Activated naive CD4-positive, alpha-beta T cell treated with anti-CD3 and anti-CD28 coated beads, Interleukin-2, amount 10 ng/mL, durations not matched to agents 7 days and 5 days (primary cell): ENCODE measurements around the gene EMX1.

Source experiments
- CTCF ChIA-PET: fragments of 350-600 bp; sonication (Branson Sonifier 250); formaldehyde crosslinking; loops from one replicate; lab custom pipeline; 2021; ENCODE audit warnings: antibody characterized with exemption; lab: Charles Lee
- DNase-seq: peaks from one replicate; pipeline ENCODE4 v3.0.0-alpha.2; 2020
- H3K27ac Mint-ChIP-seq: one replicate; pipeline ENCODE4 v1.8.0; 2021; ENCODE audit warnings: mild to moderate bottlenecking, moderate library complexity, mixed read lengths
- H3K27me3 Mint-ChIP-seq: one replicate; pipeline ENCODE4 v1.8.0; 2021; ENCODE audit warnings: mild to moderate bottlenecking, mixed read lengths
- H3K36me3 Mint-ChIP-seq: one replicate; pipeline ENCODE4 v1.8.0; 2021; ENCODE audit warnings: mixed read lengths
- H3K4me1 Mint-ChIP-seq: one replicate; pipeline ENCODE4 v1.8.0; 2021; ENCODE audit warnings: mixed read lengths
- H3K4me3 Mint-ChIP-seq: one replicate; pipeline ENCODE4 v1.8.0; 2021; ENCODE audit warnings: mild to moderate bottlenecking, moderate library complexity, mixed read lengths
- H3K9me3 Mint-ChIP-seq: one replicate; pipeline ENCODE4 v1.8.0; 2021; ENCODE audit warnings: mixed read lengths

EMX1 gene

DNA sequence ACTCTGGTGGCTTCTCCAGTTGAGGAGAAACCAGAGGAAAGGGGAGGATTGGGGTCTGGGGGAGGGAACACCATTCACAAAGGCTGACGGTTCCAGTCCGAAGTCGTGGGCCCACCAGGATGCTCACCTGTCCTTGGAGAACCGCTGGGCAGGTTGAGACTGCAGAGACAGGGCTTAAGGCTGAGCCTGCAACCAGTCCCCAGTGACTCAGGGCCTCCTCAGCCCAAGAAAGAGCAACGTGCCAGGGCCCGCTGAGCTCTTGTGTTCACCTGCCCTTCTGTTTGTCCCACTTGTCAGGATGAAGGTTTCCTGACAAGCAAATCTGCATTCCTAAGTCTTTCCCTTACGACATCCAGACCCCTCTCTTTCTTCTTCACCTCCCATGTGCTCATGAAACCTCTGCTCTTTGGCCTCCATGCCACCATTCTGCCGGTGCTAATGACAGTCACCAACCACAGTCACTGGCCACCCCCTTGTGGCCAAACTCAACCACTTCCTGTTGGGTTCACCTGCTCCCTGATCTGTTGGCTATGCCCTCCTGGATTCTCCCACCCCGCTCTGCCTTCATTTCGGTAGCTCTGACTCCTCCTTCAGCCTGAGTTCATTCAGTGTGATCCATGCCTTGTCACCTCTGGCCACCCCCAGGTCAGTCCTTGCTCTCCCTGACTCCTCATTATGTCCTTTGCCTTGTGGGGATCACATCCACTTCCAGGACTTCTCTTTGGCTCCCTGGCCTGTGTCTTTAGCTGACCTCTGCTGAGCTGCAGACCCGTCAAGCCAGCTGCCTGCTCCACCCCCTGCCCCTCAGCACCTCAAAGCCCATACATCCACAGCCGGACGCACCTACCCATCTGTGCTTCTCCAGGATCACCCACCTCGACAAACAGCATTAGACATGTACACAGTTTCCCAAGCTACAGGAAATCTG, 17.6 kb downstream of the EMX1 start:
- CTCF ChIA-PET = no interaction called here
- H3K27me3 Mint-ChIP-seq = peaks cover 39% of the 10 kb centered on the region
- no peak for DNase-seq

GRCh38 chr2:72935611-72935957, 18.3 kb downstream of the EMX1 start:
- Mint-ChIP-seq H3K9me3 (no peaks in the 10 kb centered on the region), H3K4me1 (peaks cover 6% of the 10 kb centered on the region), H3K4me3 (no peak overlapping the region), H3K27me3 (peaks cover 39% of the 10 kb centered on the region), H3K27ac (no peak overlapping the region), H3K36me3 (no peaks in the 10 kb centered on the region)
- CTCF ChIA-PET = no interaction called here
- no peak for DNase-seq

More for the DNA sequence above, 17.6 kb downstream of the EMX1 start:
- no peaks in the 10 kb centered on the region for H3K36me3 Mint-ChIP-seq
- no peaks in the 10 kb centered on the region for H3K9me3 Mint-ChIP-seq
- H3K4me1 Mint-ChIP-seq = peaks cover 6% of the 10 kb centered on the region
- H3K27ac Mint-ChIP-seq = no peak overlapping the region
- H3K4me3 Mint-ChIP-seq = no peak overlapping the region

DNA sequence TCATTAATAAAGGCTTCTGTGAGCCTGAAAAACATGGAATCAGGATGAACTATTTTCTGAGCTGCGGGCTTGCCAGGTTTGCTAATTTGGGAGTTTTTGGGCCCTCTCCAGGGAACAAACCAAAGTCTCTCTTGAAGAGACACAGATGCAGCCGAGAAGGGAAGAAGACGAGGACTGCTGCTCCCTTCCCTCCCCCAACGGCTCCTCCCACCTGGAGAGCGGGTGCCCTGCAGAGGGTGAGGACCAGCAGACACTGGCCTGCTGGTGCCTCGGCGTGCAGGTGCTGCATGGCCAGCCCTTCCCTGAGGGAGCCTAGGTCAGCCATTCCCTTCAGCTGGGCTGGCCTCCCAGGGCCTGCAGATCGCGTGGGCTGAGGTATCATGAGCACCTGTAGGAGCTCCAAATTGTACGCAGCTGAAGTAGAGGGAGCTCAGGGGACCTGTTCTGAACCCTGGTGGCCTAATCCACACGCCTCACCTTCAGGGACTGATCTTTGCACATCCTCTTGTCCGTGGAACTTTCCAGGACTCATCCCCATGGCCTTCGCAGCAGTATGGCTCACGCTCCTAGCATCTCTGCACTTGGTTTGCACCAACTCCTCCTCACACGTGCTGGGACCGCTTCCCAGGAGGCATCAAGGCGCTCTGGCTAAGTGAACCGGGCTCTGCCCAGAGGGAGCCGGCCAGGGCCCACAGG, 19.5 kb downstream of the EMX1 start:
- CTCF ChIA-PET = no interaction called here
- peaks cover 39% of the 10 kb centered on the region for H3K27me3 Mint-ChIP-seq
- no peak overlapping the region for H3K4me3 Mint-ChIP-seq
- H3K9me3 Mint-ChIP-seq = no peaks in the 10 kb centered on the region
- DNase-seq = no peak
- no peak overlapping the region for H3K27ac Mint-ChIP-seq
- H3K36me3 Mint-ChIP-seq = no peaks in the 10 kb centered on the region
- H3K4me1 Mint-ChIP-seq = peaks cover 6% of the 10 kb centered on the region

DNA sequence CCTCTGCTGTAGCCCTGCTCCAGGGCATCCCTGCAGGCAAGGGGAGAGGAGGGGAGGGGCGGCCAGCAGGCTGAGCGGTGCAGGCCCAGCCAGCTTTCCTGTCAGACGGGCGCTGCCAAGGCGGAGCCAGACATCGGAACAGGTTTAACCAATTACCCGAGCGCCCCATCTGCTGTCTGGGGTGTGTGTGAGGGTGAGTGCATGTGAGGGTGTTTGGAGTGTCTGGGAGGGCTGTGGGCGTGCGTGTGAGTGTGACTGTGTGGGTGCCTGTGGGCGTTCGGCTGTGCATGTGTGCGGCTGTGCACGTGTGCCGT, 20.0 kb downstream of the EMX1 start:
- CTCF ChIA-PET = no interaction called here
- Mint-ChIP-seq H3K9me3 (no peaks in the 10 kb centered on the region), H3K36me3 (no peaks in the 10 kb centered on the region), H3K4me1 (peaks cover 1% of the 10 kb centered on the region), H3K27me3 (peaks cover 39% of the 10 kb centered on the region), H3K4me3 (no peak overlapping the region), H3K27ac (no peak overlapping the region)
- no peak for DNase-seq

DNA sequence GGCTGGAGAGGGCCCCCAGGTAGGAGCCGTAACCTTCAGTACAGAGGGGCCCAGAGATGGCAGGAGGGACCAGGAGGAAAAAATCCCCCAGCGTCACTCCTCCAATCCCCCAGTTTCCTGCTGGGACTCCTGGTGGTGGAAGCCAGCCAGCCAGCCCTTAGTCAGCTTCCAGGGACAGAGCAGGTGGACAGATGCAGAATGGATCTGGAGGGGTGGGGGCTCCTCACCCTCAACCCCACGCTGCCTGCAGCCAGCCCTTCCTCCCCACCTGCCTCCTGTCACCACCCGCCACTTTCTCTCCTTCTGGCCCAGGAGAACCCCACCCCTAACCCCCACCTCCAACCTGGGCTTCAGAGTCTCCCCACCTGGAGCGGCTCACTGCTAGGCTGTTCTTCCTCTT, 21.1 kb downstream of the EMX1 start:
- no peak for DNase-seq
- no peaks in the 10 kb centered on the region for H3K4me1 Mint-ChIP-seq
- H3K27ac Mint-ChIP-seq = no peak overlapping the region
- CTCF ChIA-PET = no interaction called here
- no peaks in the 10 kb centered on the region for H3K36me3 Mint-ChIP-seq
- H3K9me3 Mint-ChIP-seq = no peaks in the 10 kb centered on the region
- no peak overlapping the region for H3K4me3 Mint-ChIP-seq
- H3K27me3 Mint-ChIP-seq = peaks cover 36% of the 10 kb centered on the region

DNA sequence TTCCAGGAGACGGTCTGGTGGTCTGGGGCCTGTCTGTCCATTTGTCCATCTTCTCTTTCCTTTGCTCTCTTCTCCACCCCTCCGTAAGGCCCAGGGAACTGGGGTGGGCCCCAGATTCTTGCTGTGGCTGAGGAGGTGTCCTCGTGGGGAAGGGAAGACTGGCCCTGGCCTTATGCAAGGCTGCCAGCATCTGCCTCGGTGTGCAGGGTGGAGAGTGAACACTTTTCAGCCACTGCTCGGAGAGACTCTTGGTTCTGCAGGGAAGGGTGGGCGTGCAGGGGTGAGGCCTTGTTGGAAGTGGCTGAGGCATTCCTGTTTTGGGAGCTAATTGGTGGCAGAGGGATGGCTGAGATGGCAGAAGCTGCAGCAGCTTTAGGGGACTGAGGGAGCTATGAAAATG, 23.0 kb downstream of the EMX1 start:
- no peak for DNase-seq
- Mint-ChIP-seq H3K27ac (no peak overlapping the region), H3K4me1 (no peaks in the 10 kb centered on the region), H3K36me3 (no peaks in the 10 kb centered on the region), H3K9me3 (no peaks in the 10 kb centered on the region), H3K4me3 (no peak overlapping the region), H3K27me3 (peaks cover 25% of the 10 kb centered on the region)
- CTCF ChIA-PET = interaction anchor here (1.0 to 1.5 kb wide), 2 partner anchors 34 to 48 kb away, joined by 3 read pairs; no protein-coding TSS in a partner anchor

- no peaks in the 10 kb centered on the region for H3K4me1 Mint-ChIP-seq
- no peak overlapping the region for H3K27ac Mint-ChIP-seq
Observed at GRCh38 chr2:72940786-72941185, 23.5 kb downstream of the EMX1 start.

DNA sequence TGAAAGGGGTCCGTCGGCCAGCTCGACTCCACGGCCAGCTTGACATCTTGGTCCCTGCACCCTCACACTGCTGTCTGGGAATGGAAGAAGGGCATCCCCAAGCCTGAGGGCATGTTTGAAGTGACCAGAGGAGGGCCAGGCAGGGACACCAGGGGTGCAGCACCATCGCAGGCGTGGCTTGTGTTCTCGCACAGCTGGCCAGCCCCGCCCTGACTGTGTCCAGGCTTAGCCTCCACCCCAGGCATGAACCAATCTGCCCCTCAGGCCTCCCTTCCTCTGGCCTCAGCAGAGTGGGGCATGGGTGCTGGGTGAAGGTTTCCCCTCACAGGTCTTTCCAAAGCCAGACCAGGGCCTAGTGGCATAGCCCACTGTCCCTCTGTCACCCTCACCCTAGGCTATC, 25.0 kb downstream of the EMX1 start:
- no peak overlapping the region for H3K4me3 Mint-ChIP-seq
- H3K9me3 Mint-ChIP-seq = no peaks in the 10 kb centered on the region
- peaks cover 15% of the 10 kb centered on the region for H3K27me3 Mint-ChIP-seq
- no peaks in the 10 kb centered on the region for H3K36me3 Mint-ChIP-seq
- DNase-seq = no peak
- H3K4me1 Mint-ChIP-seq = no peaks in the 10 kb centered on the region
- CTCF ChIA-PET = no interaction called here
- H3K27ac Mint-ChIP-seq = no peak overlapping the region

More at GRCh38 chr2:72940786-72941185, 23.5 kb downstream of the EMX1 start:
- no peak overlapping the region for H3K4me3 Mint-ChIP-seq
- H3K36me3 Mint-ChIP-seq = no peaks in the 10 kb centered on the region
- DNase-seq = no peak
- CTCF ChIA-PET = interaction anchor here (1.5 kb wide), 1 partner anchor 48 kb away, joined by 3 read pairs; no protein-coding TSS in a partner anchor
- H3K27me3 Mint-ChIP-seq = peaks cover 21% of the 10 kb centered on the region
- no peaks in the 10 kb centered on the region for H3K9me3 Mint-ChIP-seq

GRCh38 chr2:72942881-72943418, 25.6 kb downstream of the EMX1 start:
- H3K9me3 Mint-ChIP-seq = no peaks in the 10 kb centered on the region
- no peak for DNase-seq
- H3K4me3 Mint-ChIP-seq = no peak overlapping the region
- H3K4me1 Mint-ChIP-seq = no peaks in the 10 kb centered on the region
- H3K27me3 Mint-ChIP-seq = peaks cover 13% of the 10 kb centered on the region
- H3K27ac Mint-ChIP-seq = no peak overlapping the region
- no peaks in the 10 kb centered on the region for H3K36me3 Mint-ChIP-seq
- CTCF ChIA-PET = no interaction called here

DNA sequence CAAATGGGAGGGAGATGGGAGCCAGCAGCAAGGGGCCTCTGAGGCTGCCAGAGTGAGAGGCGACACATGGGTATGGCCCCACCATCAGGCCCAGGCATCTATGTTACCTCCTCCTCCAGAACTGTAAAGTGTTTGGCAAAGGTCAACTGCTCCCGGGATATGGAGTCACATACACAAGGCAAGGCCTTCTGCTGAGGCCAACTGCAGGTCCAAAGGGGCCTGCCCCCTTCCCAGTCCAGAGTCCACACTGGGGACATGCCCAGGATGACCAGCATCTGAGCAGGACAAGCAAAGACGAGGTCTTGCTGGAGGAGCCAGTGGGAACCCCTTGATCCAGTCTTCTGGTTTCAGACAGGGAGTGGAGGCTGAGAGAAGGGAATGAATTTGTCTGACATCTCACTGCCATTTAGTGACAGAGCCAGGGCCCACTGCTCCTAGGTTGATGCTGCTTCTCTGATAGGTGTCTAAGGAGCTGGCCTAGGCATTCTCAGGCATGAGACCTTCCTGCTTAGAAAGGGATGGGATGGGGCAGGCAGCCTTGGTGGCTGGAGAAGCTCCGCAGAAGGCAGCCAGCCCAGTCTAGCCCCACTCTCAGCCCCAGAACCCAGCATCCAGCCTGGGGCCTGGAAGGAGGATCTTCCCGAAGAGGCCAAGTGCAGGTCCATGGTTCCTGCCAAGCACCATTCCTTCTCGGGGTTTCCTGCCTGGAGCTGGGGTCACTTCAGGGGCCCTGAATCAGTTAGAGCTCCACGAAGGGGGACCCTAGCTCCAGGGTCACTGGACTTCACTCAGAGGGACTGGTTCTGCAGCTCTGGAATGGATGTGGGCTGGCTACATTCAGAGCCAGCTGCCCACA, 26.4 kb downstream of the EMX1 start:
- Mint-ChIP-seq H3K36me3 (no peaks in the 10 kb centered on the region), H3K4me3 (no peak overlapping the region), H3K9me3 (no peaks in the 10 kb centered on the region), H3K27me3 (peaks cover 13% of the 10 kb centered on the region), H3K4me1 (peaks cover under 1% of the 10 kb centered on the region), H3K27ac (no peak overlapping the region)
- CTCF ChIA-PET = interaction anchor here (1.0 kb wide), 1 partner anchor 49 kb away, joined by 5 read pairs; no protein-coding TSS in a partner anchor
- DNase-seq = no peak

DNA sequence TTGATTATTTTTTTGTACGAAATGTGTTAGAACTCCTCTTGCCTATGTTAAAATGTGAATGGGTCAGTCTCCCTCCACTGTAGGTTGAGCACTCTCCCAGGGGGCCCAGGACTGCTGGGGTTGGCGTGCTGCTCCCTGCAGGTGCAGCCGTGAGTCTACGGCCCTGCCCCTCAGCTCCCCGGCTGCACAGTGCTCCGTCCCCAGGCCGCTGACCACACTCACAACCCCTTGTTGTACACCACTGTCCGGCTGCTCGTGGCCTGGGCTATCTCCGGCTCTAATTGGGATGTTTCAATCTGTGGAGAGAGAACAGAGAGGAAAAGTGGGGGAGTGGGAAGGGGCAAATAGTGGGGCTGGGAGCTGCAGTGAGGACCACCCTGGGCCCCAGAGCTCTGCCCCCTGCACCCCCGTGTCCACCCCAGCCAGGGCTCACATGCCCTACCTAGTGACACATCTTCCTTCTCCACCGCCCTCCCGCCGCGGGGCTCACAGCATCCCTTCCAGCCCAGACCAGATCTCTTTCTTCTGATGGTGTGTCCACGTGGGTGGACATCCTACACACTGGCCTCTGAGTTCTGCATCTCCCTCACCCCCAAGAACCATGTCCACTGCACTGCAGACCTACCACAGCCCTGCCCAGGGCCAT, 27.6 kb downstream of the EMX1 start:
- no peaks in the 10 kb centered on the region for H3K36me3 Mint-ChIP-seq
- H3K9me3 Mint-ChIP-seq = no peaks in the 10 kb centered on the region
- CTCF ChIA-PET = interaction anchor here (1.0 kb wide), 1 partner anchor 47 kb away, joined by 5 read pairs; no protein-coding TSS in a partner anchor
- H3K27ac Mint-ChIP-seq = no peak overlapping the region
- DNase-seq = no peak
- H3K4me3 Mint-ChIP-seq = no peak overlapping the region
- peaks cover 16% of the 10 kb centered on the region for H3K27me3 Mint-ChIP-seq
- H3K4me1 Mint-ChIP-seq = peaks cover 3% of the 10 kb centered on the region

DNA sequence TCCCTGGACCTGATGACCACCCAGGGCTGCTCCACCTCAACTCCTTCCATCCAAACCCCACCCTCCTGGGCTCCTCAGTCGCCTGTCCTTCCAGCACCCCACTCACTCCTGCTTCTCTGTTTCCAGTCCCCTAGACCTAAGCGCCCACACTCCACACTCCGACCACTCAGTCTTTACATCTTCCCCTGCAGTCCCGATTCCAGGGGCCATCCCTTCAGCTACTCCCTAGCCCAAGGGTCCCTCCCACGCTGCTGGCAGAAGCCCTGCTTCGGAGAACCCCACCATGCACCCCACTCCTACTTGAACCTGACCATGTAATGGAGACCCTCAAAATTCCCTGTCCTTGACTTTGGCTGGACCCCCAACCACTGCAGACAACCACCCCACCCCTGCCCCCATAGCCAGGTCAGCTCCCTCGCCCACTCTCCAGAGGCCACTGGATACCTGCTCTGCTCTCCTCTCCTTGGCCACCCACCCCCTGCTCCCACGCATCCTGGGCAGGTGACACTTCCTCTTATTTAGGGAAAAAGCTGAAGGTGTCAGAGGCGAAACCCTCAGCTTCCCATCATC, 28.2 kb downstream of the EMX1 start:
- peaks cover 3% of the 10 kb centered on the region for H3K4me1 Mint-ChIP-seq
- H3K9me3 Mint-ChIP-seq = no peaks in the 10 kb centered on the region
- no peaks in the 10 kb centered on the region for H3K36me3 Mint-ChIP-seq
- CTCF ChIA-PET = no interaction called here
- no peak for DNase-seq
- peaks cover 17% of the 10 kb centered on the region for H3K27me3 Mint-ChIP-seq
- no peak overlapping the region for H3K27ac Mint-ChIP-seq
- H3K4me3 Mint-ChIP-seq = no peak overlapping the region

- Mint-ChIP-seq H3K4me1 (peaks cover 3% of the 10 kb centered on the region), H3K27me3 (peaks cover 17% of the 10 kb centered on the region), H3K27ac (no peak overlapping the region), H3K4me3 (no peak overlapping the region), H3K36me3 (no peaks in the 10 kb centered on the region), H3K9me3 (no peaks in the 10 kb centered on the region)
- DNase-seq = no peak
- CTCF ChIA-PET = interaction anchor here (2.1 kb wide), 1 partner anchor 54 kb away, joined by 6 read pairs; no protein-coding TSS in a partner anchor
Observed at GRCh38 chr2:72946466-72946865, 29.1 kb downstream of the EMX1 start.
